CD4-positive, CD25-positive, alpha-beta regulatory T cell (primary cell): Measurements from ENCODE around the gene DRICH1. TPM values are rescaled to one million over a fixed set of nuclear protein-coding genes. Genes with fewer than 3 reads are reported as not detected.
"Not testable (repeated sequence)": the region's sequence is repeated elsewhere in the genome, so short reads cannot be mapped to it uniquely, and the experiment has no call there.

Source experiments
- ATAC-seq, 2 donors: fragments of 150-1000 bp; cut with Tn5 transposase; one replicate each; pipeline ENCODE4 v1.10.0; 2021; ENCODE audit warnings: low read depth in 2 of 2, moderate number of reproducible peaks in 2 of 2, moderate library complexity in 1 of 2
- DNase-seq, 3 donors: peaks; one replicate each; pipeline versions ENCODE4 v3.0.0 to v3.0.0-alpha.2; 2012 to 2022; ENCODE audit warnings: mixed read lengths in 1 of 3
- H3K27ac ChIP-seq: one replicate; pipeline ENCODE4 v1.7.0; 2013; ENCODE audit warnings: mild to moderate bottlenecking, low read length; ENCODE audit not compliant: insufficient read depth, poor library complexity, severe bottlenecking
- H3K27me3 ChIP-seq: one replicate; pipeline ENCODE4 v1.7.0; 2013; ENCODE audit warnings: low read length; ENCODE audit not compliant: control insufficient read depth, insufficient read depth
- H3K36me3 ChIP-seq: one replicate; pipeline ENCODE4 v1.7.0; 2013; ENCODE audit warnings: mild to moderate bottlenecking, low read length, moderate library complexity; ENCODE audit not compliant: control insufficient read depth, insufficient read depth
- H3K4me1 ChIP-seq: 2 replicates; pipeline ENCODE4 v1.7.0; 2013; ENCODE audit warnings: mild to moderate bottlenecking, low read length; ENCODE audit not compliant: insufficient read depth, control insufficient read depth, poor library complexity, severe bottlenecking
- H3K4me3 ChIP-seq: one replicate; pipeline ENCODE4 v1.7.0; 2013; ENCODE audit warnings: low read depth, mild to moderate bottlenecking, low read length, moderate library complexity
- H3K9me3 ChIP-seq, 2 experiments: 1 replicate in 1 of 2; 2 replicates in 1 of 2; pipeline ENCODE4 v1.7.0; 2013; ENCODE audit warnings: low read length in 2 of 2, mild to moderate bottlenecking in 1 of 2, moderate library complexity in 1 of 2; ENCODE audit not compliant: control insufficient read depth in 2 of 2
- H3K27ac Mint-ChIP-seq, 3 donors: one replicate each; pipeline ENCODE4 v1.8.0; 2020 to 2022; ENCODE audit warnings: mild to moderate bottlenecking in 3 of 3, mixed read lengths in 3 of 3, moderate library complexity in 2 of 3
- H3K27me3 Mint-ChIP-seq: one replicate; pipeline ENCODE4 v1.8.0; 2022; ENCODE audit warnings: mild to moderate bottlenecking, mixed read lengths
- H3K36me3 Mint-ChIP-seq: one replicate; pipeline ENCODE4 v1.8.0; 2020; ENCODE audit warnings: mixed read lengths
- H3K4me1 Mint-ChIP-seq, 4 donors: one replicate each; pipeline ENCODE4 v1.8.0; 2020 to 2022; ENCODE audit warnings: mixed read lengths in 4 of 4, mild to moderate bottlenecking in 1 of 4
- H3K4me3 Mint-ChIP-seq, 4 donors: one replicate each; pipeline ENCODE4 v1.8.0; 2020 to 2022; ENCODE audit warnings: mild to moderate bottlenecking in 4 of 4, mixed read lengths in 4 of 4, moderate library complexity in 3 of 4
- H3K9me3 Mint-ChIP-seq, 7 donors: one replicate each; pipeline ENCODE4 v1.8.0; 2020 to 2022; ENCODE audit warnings: mixed read lengths in 7 of 7, mild to moderate bottlenecking in 3 of 7, moderate library complexity in 2 of 7
- polyA plus RNA-seq, 4 donors: library from polyadenylated mRNA; unstranded; fragments of 300-500 nt; fragmentation: Illumina TruSeq; gene quantifications; one replicate each; pipeline ENCODE4 v1.2.3, GENCODE V29; 2021
- total RNA-seq: library from RNA; stranded (reverse); gene quantifications from one replicate; pipeline ENCODE4 v1.2.3, GENCODE V29; 2022

The DRICH1 gene
- total and polyA plus RNA-seq, 5 donors from 2014 or later: 0.56 TPM; not detected in 4

GRCh38 chr22:23566705-23567475 is 65.2 kb downstream of the DRICH1 start:
- ATAC-seq (no peak), DNase-seq (no peak)
- H3K27ac Mint-ChIP-seq: no peak overlapping the region
- peaks cover 36% of the 10 kb centered on the region for H3K27me3 Mint-ChIP-seq
- peak overlapping the region in 2 of 4 donors; percentile 36 to 72 for H3K4me3 Mint-ChIP-seq
- Histone ChIP-seq H3K4me3 (no peak overlapping the region), H3K36me3 (no peaks in the 10 kb centered on the region), H3K4me1 (peaks cover 10% of the 10 kb centered on the region), H3K27ac (no peak overlapping the region), H3K27me3 (peaks cover 3% of the 10 kb centered on the region), H3K9me3 (no peaks in the 10 kb centered on the region)
- H3K4me1 Mint-ChIP-seq: peaks cover 0 to 10% (median 3%) of the 10 kb centered on the region in 4 donors
- peaks cover 0 to 2% (median 0%) of the 10 kb centered on the region in 7 donors for H3K9me3 Mint-ChIP-seq
- no peaks in the 10 kb centered on the region for H3K36me3 Mint-ChIP-seq

GRCh38 chr22:23565915-23566704 is 66.0 kb downstream of the DRICH1 start:
- no peak overlapping the region for H3K27ac ChIP-seq
- H3K4me3 Mint-ChIP-seq: peak overlapping the region in 3 of 4 donors; percentile 23 to 82 (median 78)
- H3K27ac Mint-ChIP-seq: peak overlapping the region in 1 of 3 donors; percentile 59
- DNase-seq: no peak
- H3K9me3 Mint-ChIP-seq: peaks cover 0 to 2% (median 0%) of the 10 kb centered on the region in 7 donors
- H3K9me3 ChIP-seq: no peaks in the 10 kb centered on the region
- ATAC-seq: no peak
- H3K4me3 ChIP-seq: no peak overlapping the region
- H3K36me3 ChIP-seq: no peaks in the 10 kb centered on the region
- peaks cover 10% of the 10 kb centered on the region for H3K4me1 ChIP-seq
- peaks cover 31% of the 10 kb centered on the region for H3K27me3 Mint-ChIP-seq
- peaks cover 3% of the 10 kb centered on the region for H3K27me3 ChIP-seq
- peaks cover 0 to 10% (median 3%) of the 10 kb centered on the region in 4 donors for H3K4me1 Mint-ChIP-seq
- no peaks in the 10 kb centered on the region for H3K36me3 Mint-ChIP-seq

DNA sequence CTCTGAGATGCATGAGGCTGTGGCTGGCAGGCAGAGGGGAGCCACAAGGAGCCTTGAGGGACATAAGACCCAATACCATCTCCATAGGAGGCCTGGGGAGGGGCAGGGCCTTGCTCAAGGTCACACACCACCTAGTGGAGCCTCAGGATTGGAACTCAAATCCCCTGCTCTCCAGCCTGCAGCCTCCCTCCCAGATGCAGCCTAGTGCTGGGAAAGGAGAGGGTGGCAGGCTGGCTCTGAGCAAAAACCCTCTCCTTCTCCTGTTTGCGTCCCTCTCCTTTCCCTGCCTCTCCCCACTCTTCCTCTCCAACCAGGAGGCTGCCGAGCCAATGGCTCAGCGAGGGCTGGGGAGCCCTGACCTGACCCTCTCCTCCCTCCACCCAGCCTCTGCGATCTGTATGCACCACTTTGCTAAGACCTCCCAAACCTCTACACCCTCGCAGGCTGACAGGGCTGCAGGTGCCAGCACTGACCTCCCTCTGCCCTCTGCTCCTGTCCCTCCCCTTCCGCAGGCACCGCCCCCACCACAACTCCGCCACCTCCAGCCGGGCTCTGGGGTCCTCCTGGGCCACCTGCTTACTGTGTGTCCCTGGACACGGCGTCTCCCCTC is 66.7 kb downstream of the DRICH1 start:
- H3K4me1 ChIP-seq: peaks cover 10% of the 10 kb centered on the region
- ATAC-seq (no peak), DNase-seq (peak in 1 of 3 donors; percentile 6)
- H3K4me3 ChIP-seq: no peak overlapping the region
- H3K4me3 Mint-ChIP-seq: peak overlapping the region in 3 of 4 donors; percentile 23 to 82 (median 78)
- H3K36me3 ChIP-seq: no peaks in the 10 kb centered on the region
- H3K27me3 ChIP-seq: peaks cover 3% of the 10 kb centered on the region
- peaks cover 0 to 10% (median 3%) of the 10 kb centered on the region in 4 donors for H3K4me1 Mint-ChIP-seq
- peak overlapping the region in 1 of 3 donors; percentile 59 for H3K27ac Mint-ChIP-seq
- H3K9me3 Mint-ChIP-seq: peaks cover 0 to 2% (median 0%) of the 10 kb centered on the region in 7 donors
- no peaks in the 10 kb centered on the region for H3K36me3 Mint-ChIP-seq
- peaks cover 31% of the 10 kb centered on the region for H3K27me3 Mint-ChIP-seq
- H3K9me3 ChIP-seq: no peaks in the 10 kb centered on the region
- H3K27ac ChIP-seq: no peak overlapping the region

DNA sequence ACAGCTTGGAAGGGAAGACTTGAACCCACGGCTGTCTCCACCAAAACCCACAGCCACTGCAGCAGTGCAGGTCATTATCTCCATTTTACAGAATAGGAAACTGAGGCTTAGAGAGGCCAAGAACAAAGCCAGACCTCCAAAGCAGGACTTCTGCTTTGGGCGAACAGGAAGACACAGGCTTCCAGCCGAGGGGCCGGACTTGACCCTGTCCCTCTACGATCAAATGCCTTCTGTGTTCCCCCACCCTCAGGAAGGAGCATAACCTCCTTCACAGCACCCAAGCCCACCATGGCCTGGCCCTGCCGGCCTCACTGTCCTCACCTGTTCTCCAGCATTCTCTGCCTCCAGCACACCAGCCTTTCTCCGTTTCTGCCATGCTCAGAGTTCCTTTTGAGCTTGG is 67.8 kb downstream of the DRICH1 start:
- no peak overlapping the region for H3K4me3 ChIP-seq
- H3K4me3 Mint-ChIP-seq: no peak overlapping the region
- H3K36me3 Mint-ChIP-seq: no peaks in the 10 kb centered on the region
- no peak overlapping the region for H3K27ac Mint-ChIP-seq
- no peak for DNase-seq
- H3K36me3 ChIP-seq: no peaks in the 10 kb centered on the region
- H3K27me3 ChIP-seq: peaks cover 3% of the 10 kb centered on the region
- peaks cover 0 to 10% (median 3%) of the 10 kb centered on the region in 4 donors for H3K4me1 Mint-ChIP-seq
- ATAC-seq: no peak
- no peaks in the 10 kb centered on the region for H3K9me3 ChIP-seq
- H3K27ac ChIP-seq: no peak overlapping the region
- peaks cover 31% of the 10 kb centered on the region for H3K27me3 Mint-ChIP-seq
- H3K4me1 ChIP-seq: peaks cover 10% of the 10 kb centered on the region
- H3K9me3 Mint-ChIP-seq: peaks cover 0 to 2% (median 0%) of the 10 kb centered on the region in 7 donors

DNA sequence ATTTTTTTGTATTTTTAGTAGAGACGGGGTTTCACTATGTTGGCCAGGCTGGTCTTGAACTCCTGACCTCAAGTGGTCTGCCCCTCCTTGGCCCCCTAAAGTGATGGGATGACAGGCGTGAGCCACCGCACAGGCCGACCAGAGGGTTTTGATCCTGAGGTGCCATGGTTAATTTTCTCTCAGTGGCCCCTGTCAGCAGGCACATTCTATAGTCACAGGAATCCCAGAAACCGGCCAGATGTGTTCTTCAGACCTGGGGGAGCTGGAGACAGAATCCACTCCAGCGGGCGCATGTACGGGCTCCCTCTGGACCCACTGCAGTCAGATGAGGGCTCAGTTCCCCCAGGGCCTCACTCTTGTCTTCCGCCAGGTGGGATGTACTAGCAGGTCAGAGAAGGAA is 69.0 kb downstream of the DRICH1 start:
- Mint-ChIP-seq H3K27me3 (peaks cover 31% of the 10 kb centered on the region), H3K9me3 (peaks cover 0 to 2% (median 0%) of the 10 kb centered on the region in 7 donors), H3K4me1 (peaks cover 0 to 10% (median 3%) of the 10 kb centered on the region in 4 donors), H3K4me3 (peak overlapping the region in 1 of 4 donors; percentile 27), H3K36me3 (no peaks in the 10 kb centered on the region), H3K27ac (no peak overlapping the region)
- ATAC-seq (no peak), DNase-seq (no peak)
- H3K9me3 ChIP-seq: no peaks in the 10 kb centered on the region
- H3K27me3 ChIP-seq: peaks cover 3% of the 10 kb centered on the region
- H3K4me1 ChIP-seq: peaks cover 10% of the 10 kb centered on the region
- H3K27ac ChIP-seq: no peak overlapping the region
- no peaks in the 10 kb centered on the region for H3K36me3 ChIP-seq
- no peak overlapping the region for H3K4me3 ChIP-seq

GRCh38 chr22:23562186-23562585 is 69.9 kb downstream of the DRICH1 start:
- Mint-ChIP-seq H3K36me3 (no peaks in the 10 kb centered on the region), H3K4me1 (peaks cover 0 to 10% (median 3%) of the 10 kb centered on the region in 4 donors), H3K27me3 (peaks cover 32% of the 10 kb centered on the region), H3K4me3 (no peak overlapping the region), H3K27ac (no peak overlapping the region), H3K9me3 (peaks cover 0 to 2% (median 0%) of the 10 kb centered on the region in 7 donors)
- Histone ChIP-seq H3K27ac (no peak overlapping the region), H3K4me1 (peaks cover 10% of the 10 kb centered on the region), H3K36me3 (no peaks in the 10 kb centered on the region), H3K4me3 (no peak overlapping the region), H3K27me3 (peaks cover 3% of the 10 kb centered on the region), H3K9me3 (no peaks in the 10 kb centered on the region)
- ATAC-seq (no peak), DNase-seq (no peak)

- not testable (repeated sequence) for H3K27ac ChIP-seq, H3K4me1 ChIP-seq, H3K4me3 ChIP-seq, H3K9me3 ChIP-seq, H3K4me1 Mint-ChIP-seq, H3K36me3 ChIP-seq, ATAC-seq, H3K9me3 Mint-ChIP-seq, H3K27me3 ChIP-seq, H3K4me3 Mint-ChIP-seq, H3K36me3 Mint-ChIP-seq, DNase-seq, H3K27ac Mint-ChIP-seq
- peaks cover 27% of the 10 kb centered on the region for H3K27me3 Mint-ChIP-seq
Observed at GRCh38 chr22:23561025-23561510, 71.1 kb downstream of the DRICH1 start.
